PFSK-1 (cell line): ENCODE results near the gene ACAD11.

ENCODE experiments used
- FOXP2 ChIP-seq: optimal IDR thresholded peaks from 2 replicates; pipeline ENCODE3; 2011; ENCODE audit warnings: borderline replicate concordance, control low read depth, inconsistent platforms; ENCODE audit not compliant: insufficient read depth; ENCODE audit errors: extremely low read length, extremely low read depth
- POLR2AphosphoS5 ChIP-seq: IDR thresholded peaks from 2 replicates; pipeline ENCODE4 v1.6.1; 2012; ENCODE audit warnings: low read depth, mild to moderate bottlenecking, control low read depth, low read length, moderate library complexity
- REST ChIP-seq, 2 experiments: IDR thresholded peaks; 2 replicates each; pipeline versions ENCODE4 v1.6.1 to v1.8.0; 2011 to 2012; ENCODE audit warnings: low read depth in 2 of 2, low read length in 2 of 2, control low read depth in 1 of 2, inconsistent platforms in 1 of 2, mild to moderate bottlenecking in 1 of 2, moderate library complexity in 1 of 2; ENCODE audit not compliant: insufficient read depth in 1 of 2
- SIN3A ChIP-seq: IDR thresholded peaks from 2 replicates; pipeline ENCODE4 v1.6.1; 2012; ENCODE audit warnings: mild to moderate bottlenecking, low read length, moderate library complexity, borderline replicate concordance; ENCODE audit not compliant: insufficient read depth
- TAF1 ChIP-seq: IDR thresholded peaks from 2 replicates; pipeline ENCODE4 v1.6.1; 2012; ENCODE audit warnings: low read length, control low read depth, borderline replicate concordance; ENCODE audit not compliant: insufficient read depth

ACAD11 gene

GRCh38 chr3:132629928-132630327 lies 29.7 kb downstream of the ACAD11 start:
- TF ChIP-seq FOXP2 (no peak), SIN3A (no peak), TAF1 (no peak), POLR2AphosphoS5 (no peak), REST (IDR thresholded peaks at IDR 0.05; ENCODE audit: insufficient read depth in 1 of 2, low read depth in 2 of 2, low read length in 2 of 2) (no peak)

- TF ChIP-seq REST (IDR thresholded peaks at IDR 0.05; ENCODE audit: insufficient read depth in 1 of 2, low read depth in 2 of 2, low read length in 2 of 2) (no peak), POLR2AphosphoS5 (no peak), TAF1 (no peak), FOXP2 (no peak), SIN3A (no peak)
Observed at GRCh38 chr3:132628157-132628556, 31.5 kb downstream of the ACAD11 start.

- TF ChIP-seq TAF1, result no peak
- no peak for TF ChIP-seq REST (IDR thresholded peaks at IDR 0.05; ENCODE audit: insufficient read depth in 1 of 2, low read depth in 2 of 2, low read length in 2 of 2)
- TF ChIP-seq FOXP2, result no peak
- TF ChIP-seq SIN3A, result no peak
- TF ChIP-seq POLR2AphosphoS5, result no peak
Observed at GRCh38 chr3:132626955-132627354, 32.7 kb downstream of the ACAD11 start.

- TF ChIP-seq TAF1 (no peak), SIN3A (no peak), FOXP2 (no peak), REST (IDR thresholded peaks at IDR 0.05; ENCODE audit: insufficient read depth in 1 of 2, low read depth in 2 of 2, low read length in 2 of 2) (no peak), POLR2AphosphoS5 (no peak)
Observed at GRCh38 chr3:132625613-132626012, 34.0 kb downstream of the ACAD11 start.

- no peak for TF ChIP-seq TAF1
- TF ChIP-seq POLR2AphosphoS5, result no peak
- TF ChIP-seq FOXP2, result no peak
- TF ChIP-seq REST (IDR thresholded peaks at IDR 0.05; ENCODE audit: insufficient read depth in 1 of 2, low read depth in 2 of 2, low read length in 2 of 2), result no peak
- no peak for TF ChIP-seq SIN3A
Observed at GRCh38 chr3:132624790-132625189, 34.8 kb downstream of the ACAD11 start.
